GM21737 (cell line): Measurements from ENCODE around the gene CLTC.
"Not testable (repeated sequence)": the region's sequence is repeated elsewhere in the genome, so short reads cannot be mapped to it uniquely, and the experiment has no call there.

Experiments used
- ATAC-seq: cut with Tn5 transposase; IDR thresholded peaks from one replicate; pipeline ENCODE4 v1.9.1; 2021; ENCODE audit warnings: mild to moderate bottlenecking, moderate library complexity; ENCODE audit not compliant: unreplicated experiment

CLTC gene

DNA sequence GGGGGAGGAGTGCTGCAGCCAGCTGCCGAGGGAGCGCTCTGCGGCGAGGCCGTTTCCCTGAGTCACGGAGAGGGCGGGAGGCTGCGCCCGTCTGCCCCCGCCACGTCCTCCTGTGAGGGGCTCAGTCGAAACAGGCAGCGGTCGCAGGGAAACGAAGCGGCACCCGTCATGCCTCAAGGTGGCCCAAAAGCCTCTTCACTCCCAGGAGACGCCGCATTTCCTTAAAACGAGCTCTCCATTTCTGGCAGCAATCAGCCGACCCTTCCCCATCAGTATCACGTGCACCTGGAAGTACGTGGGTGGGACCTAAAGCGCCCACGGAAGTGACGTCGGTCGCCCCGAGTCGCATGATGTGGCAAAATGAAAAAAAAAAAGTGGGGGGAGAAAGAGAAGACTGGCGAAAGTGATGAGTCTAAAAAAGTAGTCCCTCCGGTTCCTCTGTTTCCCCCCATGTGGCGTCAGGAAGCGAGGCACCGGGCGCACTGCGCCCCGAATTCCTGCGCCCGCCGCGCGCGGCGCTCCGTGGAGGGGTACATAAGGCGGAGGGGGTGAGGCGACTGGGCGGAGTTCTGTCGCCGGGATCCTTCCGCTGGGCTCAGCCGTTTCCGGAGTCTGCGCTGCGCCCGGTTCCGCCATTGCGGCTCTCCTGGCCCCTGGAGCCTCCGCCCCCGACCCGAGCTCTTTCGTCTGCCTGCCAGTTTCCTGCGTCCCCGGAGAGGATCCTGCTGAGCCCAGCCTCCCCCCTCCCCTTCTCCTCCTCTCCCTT lies at the start of gene CLTC:
CLTC (plus strand) TSS at position 598 of the 766 bp plus-strand sequence. CDS start 237 bp downstream, outside the sequence.
- peak; percentile 61 for ATAC-seq

DNA sequence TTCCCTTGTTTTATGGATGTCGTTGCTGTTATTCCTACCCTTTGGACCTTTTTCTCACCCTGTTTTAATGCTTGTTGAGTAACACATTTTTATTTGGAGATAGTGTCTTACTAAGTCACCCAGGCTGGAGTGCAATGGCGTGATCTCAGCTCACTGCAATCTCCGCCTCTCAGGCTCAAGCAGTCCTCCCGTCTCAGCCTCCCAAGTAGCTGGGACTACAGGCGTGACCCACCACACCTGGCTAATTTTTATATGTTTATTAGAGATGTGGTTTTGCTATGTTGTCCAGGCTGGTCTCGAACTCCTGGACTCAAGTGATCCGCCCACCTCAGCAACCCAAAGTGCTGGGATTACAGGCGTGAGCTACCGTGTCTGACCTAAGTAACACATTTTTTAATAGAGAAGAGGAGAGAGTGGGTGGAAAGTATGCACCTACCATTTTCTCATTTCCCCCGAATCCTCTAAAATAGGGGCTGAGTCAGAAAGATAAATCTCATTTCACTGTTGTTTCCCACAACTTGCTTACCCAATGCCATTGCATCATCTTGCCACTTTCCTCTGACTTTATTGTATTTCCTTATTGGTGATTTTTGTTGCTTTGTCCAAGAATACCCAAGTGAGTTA lies 47.3 kb upstream of the CLTC start:
- no peak for ATAC-seq

DNA sequence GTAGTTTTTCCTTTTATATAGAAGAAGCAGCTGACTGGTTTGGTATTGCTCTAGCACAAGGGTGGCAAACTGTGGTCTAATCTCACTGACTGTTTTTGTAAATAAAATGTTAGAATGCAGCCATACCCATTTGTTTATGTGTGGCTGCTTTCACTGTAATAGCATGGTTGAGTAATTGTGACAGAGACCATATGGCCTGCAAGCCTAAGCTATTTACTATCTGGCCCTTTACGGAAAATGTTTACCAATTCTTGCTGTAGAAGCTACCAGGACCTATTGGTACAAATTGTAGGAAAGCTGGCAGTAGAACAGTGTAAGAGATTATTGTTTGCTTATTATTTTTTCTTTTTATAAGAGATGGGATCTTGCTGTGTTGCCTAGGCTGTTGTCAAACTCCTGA lies 35.5 kb upstream of the CLTC start:
- ATAC-seq, result not testable (repeated sequence)

DNA sequence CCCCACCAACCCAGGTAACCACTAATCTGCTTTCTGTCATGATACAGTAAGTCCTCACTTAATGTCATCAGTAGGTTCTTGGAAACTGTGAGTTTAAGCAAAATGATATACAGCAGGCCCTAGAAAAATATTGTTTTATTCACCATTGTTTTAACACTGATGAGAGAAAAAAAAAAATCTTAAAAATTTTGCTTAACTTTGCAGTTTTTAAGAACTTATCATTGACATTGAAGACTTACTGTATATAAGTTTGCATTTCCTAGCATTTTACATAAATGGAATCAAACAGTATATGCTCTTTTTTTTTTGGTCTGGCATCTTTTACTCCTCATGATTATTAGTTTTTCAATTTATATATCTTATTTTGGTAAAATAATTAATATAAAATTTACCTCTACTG lies 19.5 kb upstream of the CLTC start:
- ATAC-seq, result no peak

DNA sequence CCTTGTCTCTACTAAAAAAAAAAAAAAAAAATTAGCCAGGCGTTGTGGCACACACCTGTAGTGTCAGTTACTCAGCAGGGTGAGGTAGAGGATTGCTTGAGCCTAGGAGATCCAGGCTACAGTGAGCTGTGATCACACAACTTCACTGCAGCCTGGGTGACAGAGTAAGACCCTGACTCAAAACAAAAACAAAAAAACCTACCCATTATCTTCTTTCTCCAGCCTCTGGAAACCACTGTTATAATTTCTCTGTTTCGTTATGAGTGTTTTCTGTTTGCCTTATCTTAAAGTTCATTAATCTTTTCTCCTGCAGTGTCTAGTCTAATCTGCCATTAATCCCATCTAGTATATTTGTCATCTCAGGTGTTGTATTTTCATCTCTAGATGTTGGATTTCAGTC lies 18.6 kb upstream of the CLTC start:
- no peak for ATAC-seq

DNA sequence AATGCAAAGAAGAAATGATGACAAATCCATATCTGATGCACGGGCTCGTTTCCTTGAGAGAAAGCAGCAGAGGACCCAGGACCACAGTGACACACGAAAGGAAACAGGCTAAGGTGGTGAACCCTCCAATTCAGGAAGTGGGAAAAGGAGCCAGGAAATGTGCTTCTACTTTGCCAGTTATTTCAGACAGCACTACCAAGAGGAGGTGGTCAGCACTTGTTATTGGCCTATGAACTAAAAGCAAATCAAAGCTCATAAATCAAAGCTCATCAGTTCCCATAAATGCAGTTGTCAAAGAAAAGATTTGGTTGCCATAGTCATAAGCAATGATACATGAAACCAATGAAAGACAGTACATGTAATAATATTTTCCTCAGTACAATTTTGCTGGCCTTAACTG lies 12.6 kb upstream of the CLTC start:
- ATAC-seq, result no peak

DNA sequence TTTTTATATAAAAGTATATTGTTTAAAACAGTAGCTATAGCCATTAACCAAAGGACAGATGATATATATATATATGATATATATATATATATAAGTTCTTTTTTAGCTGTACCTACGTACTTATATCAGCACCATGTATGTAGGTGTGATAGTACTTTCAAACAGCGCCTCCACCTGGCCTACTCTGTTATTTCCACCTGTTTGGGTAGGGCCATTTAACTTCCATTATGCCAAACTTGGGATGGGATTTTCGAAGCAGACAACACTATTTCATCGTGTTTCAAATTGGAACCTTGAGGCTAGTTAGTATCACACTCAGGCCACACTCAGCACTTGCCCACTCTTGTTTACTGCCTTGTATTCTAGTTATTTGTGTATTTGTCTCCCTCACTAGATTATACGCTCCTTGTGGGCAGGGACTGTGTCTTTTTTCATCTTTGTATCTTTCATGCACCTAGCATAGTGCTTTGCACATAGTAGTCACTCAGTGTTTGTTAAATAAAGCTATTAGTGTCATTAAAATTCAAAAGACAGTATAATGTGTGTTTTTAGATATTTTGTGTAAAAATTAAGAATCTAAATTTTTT lies 11.8 kb upstream of the CLTC start:
- ATAC-seq, result no peak

DNA sequence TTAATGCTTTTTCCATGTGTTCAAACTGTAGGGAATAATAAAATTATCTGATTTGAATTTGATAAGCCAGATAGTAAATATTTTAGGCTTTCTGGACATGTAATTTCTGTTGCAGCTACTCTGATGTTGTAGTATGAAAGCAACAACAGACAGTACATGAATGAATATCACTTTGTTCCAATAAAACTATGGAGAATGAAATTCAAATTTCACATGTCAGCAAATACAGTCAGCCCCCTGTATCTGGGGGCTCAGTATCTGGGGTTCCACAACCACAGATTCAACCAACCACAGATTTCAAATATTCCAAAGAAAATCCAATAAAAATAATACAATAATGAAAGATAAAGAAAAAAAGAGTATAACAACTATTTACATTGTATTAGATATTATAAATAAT lies 8.2 kb upstream of the CLTC start:
- ATAC-seq, result no peak

DNA sequence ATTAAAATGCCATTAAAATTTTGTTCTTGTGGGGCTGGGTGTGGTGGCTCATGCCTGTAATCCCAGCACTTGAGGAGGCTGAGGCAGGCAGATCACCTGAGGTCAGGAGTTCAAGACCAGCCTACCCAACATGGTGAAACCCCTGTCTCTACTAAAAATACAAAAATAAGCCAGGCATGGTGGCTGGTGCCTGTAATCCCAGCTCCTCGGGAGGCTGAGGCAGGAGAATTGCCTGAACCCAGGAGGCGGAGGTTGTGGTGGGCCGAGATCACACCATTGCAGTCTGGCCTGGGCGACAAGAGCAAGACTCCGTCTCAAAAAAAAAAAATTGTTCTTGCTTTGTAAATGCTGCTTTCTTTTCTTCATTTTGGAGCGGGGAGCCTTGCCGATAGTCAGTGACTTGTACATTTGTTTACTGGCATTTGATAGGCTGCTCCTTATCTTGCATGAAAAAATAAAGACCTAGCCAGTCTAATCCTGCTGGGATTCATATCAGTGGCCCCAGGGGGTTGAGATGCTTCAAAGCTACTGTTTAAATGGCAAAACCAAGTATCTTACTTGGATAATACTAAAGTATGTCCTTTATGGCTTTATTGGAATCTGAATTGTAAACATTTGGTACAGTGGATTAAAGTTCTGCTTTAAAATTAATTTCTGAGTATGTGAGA lies 3.3 kb upstream of the CLTC start:
- ATAC-seq, result no peak

DNA sequence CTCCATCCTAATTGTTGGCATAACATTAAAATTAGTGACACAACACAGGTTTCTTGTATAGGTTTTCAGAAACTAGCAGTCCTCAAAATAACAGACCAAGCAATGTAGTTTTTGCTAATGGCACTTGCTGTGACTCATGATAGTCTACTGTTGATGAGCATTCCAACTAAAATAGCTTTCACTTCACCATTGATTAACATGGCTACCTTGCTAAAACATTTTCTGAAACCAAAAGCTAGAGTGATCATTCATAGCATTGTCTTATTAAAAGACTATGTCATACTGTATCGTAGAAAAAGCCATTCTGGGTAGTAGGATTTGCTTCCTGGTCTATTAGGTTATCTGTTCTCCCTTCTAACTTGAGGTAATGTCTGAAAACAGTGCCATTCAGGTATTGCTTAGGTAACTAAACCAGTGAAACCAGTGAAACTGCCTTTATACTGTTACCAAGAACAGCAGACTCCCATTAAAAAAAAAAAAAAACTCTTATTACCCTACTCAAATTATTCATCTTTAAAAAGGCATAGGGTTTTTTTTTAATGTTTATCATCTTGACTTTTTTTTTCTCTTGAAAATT lies 2.5 kb upstream of the CLTC start:
- no peak for ATAC-seq

DNA sequence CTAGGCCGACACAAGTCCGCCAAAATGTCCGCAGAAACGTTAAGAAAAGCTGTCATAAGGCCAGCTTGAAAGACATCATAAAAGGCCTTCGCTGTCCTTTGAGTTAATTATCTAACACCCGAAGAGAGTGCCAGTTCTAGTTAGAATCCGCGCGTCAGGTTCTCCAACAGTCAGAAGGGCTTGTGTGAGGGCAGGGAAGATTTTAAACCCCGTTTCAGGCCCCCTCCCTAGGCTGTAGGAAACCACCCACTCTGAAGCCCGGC lies 729 bp upstream of the CLTC start:
- no peak for ATAC-seq

DNA sequence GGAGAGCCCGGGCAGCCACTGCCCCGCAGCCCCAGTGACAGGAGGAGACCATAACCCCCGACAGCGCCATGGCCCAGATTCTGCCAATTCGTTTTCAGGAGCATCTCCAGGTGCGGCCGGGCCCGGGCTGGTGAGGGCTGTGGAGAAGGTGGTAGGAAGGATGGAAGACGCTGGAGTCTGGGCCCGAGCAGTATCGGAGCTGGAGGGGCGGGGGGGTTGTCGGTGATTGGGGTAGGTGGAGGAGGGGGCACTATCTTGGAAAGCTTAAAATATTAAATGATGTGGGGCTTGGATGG lies 317 bp downstream of the CLTC start:
- ATAC-seq, result no peak

DNA sequence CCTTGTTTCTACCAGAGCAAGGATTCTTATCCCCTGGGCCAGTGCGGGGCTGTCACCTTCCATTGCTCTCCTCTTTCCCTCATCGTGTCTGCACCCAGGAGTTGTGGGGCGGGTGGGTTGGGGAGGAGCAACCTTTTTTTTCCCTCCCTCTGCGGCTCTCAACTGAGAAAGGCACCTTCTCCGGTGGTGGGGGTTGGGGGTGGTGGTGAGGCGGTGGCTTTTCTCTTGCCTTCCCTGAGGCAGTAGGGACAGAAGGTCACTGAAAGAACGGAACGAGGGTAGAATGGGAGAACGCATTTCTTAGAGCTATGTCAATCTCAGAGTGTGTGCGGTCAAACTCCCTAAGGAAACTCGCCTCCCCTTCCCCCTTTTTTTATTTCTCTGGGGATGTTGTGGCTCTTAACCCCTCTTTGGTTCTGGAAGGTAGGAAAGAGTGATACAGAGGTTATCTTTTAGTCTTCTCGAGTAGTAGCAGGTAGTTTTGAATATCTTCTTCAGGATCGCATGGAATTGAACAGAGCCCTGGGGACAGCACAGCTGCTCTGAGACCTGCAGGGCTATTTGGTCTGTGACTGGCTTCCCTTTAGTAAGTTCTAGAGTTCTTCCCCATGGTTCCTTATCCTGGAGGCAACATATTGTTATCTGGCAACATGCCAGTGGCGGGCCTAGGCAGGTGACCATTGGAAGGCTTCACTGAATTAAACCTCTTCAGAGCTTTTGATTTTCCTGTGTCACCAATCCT lies 994 bp downstream of the CLTC start:
- ATAC-seq, result no peak

DNA sequence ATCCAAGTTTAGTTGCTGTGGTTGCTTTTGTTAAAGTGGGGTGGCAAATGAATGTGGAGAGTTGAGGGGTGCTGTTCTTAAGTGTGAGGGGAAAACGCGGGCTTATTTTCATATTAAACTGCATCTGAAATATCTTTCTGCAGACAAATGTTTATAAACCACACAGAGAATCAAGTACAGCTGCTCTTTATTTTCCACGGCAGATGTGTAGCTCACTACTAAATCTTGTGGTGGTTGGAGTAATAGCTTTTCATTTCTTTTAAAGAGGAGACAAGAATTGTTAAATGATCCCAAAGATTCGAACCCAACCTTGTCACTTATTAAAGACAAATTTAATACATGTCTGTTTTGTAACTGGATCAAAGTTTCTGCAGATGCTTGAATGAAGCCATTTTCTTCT lies 2.1 kb downstream of the CLTC start:
- ATAC-seq, result no peak

DNA sequence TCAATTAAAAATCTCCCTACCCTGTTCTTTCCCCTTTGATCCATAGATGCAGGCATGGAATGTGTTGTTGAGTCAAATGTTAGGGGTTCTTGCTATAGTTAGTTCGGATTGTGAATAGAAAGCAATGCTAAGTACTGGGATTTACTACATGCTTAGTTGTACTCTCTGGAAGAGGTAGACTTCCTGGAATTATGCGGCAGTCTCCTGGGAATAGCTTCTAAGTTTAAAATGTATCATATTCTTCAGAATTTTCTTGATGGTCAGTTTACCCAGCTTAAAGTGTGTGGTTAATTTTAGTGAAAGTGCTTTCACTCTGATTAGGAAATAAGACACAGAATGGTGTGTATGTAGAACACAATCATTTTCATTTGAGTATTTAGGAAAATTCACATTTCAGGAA lies 3.5 kb downstream of the CLTC start:
- no peak for ATAC-seq

DNA sequence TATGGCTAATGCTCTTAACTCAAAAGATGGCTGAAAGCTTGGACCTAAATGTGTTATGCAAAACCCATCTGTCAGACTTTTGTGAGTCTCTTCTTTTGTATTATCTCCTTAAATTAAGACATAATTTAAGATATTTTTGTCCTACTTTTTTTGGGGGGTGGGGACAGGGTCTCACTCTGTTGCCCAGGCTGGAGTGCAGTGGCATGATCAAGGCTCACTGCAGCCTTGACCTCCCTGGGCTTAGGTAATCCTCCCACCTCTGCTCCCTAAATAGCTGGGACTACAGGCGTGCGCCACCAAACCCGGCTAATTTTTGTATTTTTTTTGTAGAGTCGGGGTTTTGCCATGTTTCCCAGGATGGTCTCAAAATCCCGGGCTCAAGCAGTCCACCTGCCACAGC lies 7.1 kb downstream of the CLTC start:
- no peak for ATAC-seq

DNA sequence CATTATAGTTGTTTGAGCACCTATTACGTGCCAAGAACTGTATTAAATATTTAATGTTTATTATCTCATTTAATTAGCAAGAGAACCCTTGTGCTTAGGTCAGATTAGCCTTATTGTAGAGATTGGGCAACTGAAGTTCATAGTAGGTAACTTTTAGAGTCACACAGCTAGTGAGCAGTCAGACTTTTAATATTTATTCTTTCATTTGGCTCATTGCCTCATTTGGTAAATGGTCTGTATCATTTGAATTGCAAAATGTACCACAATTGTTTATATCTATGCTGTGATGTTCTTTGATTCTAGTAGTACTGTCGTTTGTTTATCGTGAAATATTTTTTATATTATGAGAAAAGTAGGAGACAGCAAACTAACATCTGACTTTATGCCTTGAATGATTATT lies 7.6 kb downstream of the CLTC start:
- no peak for ATAC-seq

DNA sequence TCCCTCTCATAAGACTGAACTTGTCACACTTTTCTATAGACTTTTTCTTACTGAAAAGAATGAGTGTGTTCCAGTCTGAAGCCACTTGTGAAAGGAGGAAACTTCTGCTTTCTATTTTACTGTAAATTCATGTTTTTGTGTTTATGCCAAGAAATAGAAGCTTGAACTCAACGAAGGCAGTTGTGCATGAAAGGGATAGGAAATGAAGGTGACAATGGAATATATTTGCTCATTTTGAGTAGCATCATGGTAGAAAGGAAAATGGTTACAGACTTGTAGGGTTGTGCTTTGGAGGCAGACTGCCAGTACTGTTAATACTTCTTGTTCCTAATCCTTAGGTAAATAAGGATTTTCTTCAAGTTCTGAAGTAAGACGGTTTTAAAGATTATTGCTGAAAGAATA lies 8.1 kb downstream of the CLTC start:
- ATAC-seq, result no peak

DNA sequence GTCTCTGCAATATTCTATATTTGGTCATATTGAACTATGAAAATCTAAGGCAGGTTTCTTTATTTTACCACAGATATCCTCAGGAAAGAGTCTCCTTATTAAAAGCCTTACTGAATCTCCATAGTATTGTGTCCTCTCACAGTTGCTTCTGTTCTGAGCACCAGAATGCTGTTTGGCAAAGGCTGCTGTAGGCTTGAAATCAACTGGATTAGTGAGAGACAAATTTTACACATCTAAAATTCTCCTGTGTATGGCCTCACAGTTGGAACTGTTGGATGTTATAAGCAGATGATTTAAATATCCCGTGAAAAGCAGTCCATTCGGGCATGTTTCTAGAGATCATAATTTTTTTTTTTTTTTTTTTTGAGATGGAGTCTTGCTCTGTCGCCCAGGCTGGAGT lies 9.5 kb downstream of the CLTC start:
- ATAC-seq, result no peak

DNA sequence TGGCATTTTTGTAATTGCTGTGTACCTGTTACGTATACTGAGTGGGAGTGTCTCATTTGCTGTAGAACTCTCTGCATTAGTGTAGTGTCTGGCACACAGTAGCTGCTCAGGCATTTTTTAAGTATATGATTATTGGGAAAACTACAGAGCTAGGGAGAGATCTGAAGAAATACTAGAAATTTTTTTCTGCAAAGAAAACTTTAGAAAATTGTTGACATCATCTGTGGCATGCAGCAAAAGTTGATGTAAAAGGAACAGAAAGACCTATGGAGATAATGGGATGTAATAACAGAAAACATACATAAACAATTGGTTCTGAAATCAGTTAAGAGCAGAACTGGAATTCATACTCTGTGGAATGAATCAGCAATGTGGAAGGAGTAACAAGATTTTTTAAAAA lies 11.6 kb downstream of the CLTC start:
- ATAC-seq, result no peak

DNA sequence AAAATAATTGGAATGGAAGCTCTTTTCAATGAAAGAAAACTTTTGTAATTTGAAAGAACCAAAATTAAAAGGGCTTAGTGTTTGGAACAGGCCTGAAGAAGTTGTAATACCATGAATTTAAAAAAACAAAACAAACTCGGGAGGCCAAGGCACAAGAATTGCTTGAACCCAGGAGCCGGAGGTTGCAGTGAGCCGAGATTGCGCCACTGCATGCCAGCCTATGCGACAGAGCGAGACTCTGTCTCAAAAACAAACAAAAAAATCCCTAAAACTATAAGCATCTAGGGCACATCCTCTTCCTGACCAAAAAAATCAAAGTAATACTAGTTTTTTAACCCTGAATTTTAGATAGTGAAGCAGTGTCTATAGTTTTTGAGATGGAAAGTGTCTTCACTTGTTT lies 12.7 kb downstream of the CLTC start:
- no peak for ATAC-seq
